ENCODE results near the gene SNX25. TPM values are rescaled to one million over a fixed set of nuclear protein-coding genes. Genes with fewer than 3 reads are reported as not detected.

SNX25 gene
- total and polyA plus RNA-seq, 7 donors: 5.3 to 13.0 (median 9.8) TPM

- H3K36me3 ChIP-seq (ENCODE audit: insufficient read depth in 1 of 2, low read depth in 1 of 2): no peaks in the 10 kb centered on the region
- no peak overlapping the region for H3K27ac ChIP-seq
- no peaks in the 10 kb centered on the region for H3K4me1 ChIP-seq
- no peak for ATAC-seq
- no peak overlapping the region for H3K4me3 ChIP-seq
- TF ChIP-seq, protein P1, sequence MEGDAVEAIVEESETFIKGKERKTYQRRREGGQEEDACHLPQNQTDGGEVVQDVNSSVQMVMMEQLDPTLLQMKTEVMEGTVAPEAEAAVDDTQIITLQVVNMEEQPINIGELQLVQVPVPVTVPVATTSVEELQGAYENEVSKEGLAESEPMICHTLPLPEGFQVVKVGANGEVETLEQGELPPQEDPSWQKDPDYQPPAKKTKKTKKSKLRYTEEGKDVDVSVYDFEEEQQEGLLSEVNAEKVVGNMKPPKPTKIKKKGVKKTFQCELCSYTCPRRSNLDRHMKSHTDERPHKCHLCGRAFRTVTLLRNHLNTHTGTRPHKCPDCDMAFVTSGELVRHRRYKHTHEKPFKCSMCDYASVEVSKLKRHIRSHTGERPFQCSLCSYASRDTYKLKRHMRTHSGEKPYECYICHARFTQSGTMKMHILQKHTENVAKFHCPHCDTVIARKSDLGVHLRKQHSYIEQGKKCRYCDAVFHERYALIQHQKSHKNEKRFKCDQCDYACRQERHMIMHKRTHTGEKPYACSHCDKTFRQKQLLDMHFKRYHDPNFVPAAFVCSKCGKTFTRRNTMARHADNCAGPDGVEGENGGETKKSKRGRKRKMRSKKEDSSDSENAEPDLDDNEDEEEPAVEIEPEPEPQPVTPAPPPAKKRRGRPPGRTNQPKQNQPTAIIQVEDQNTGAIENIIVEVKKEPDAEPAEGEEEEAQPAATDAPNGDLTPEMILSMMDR (IDR thresholded peaks at IDR 0.05): no peak
- DNase-seq: no peak
- intact Hi-C loops (cut with DNase I): no loop called here
- no peaks in the 10 kb centered on the region for H3K9me3 ChIP-seq
- H3K27me3 ChIP-seq (ENCODE audit: insufficient read depth in 3 of 3, low read length in 2 of 3): no peaks in the 10 kb centered on the region
Measured at GRCh38 chr4:185382754-185383153, 173.4 kb downstream of the SNX25 start.

DNA sequence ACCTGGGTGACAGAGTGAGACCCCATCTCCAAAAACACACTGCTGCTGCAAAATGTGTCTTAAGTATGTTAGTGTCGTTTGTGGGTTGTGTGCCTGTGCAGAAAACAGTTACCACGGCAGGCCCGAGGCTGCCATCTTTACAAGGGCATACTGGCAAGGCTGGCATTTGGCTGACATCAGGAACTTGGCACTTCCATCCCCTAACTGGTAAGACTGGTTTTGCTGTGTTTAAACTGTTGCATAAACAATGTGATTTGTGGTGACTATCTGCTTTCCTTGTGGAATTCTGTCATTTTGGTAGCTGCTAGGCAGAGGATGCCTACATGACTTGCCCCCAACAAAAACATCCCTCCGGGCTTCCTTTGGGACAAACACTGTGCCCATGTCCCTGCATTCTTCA lies 174.1 kb downstream of the SNX25 start:
- no peaks in the 10 kb centered on the region for H3K36me3 ChIP-seq (ENCODE audit: insufficient read depth in 1 of 2, low read depth in 1 of 2)
- ATAC-seq: no peak
- no peak for DNase-seq
- no peaks in the 10 kb centered on the region for H3K27me3 ChIP-seq (ENCODE audit: insufficient read depth in 3 of 3, low read length in 2 of 3)
- H3K9me3 ChIP-seq: no peaks in the 10 kb centered on the region
- intact Hi-C loops (cut with DNase I): no loop called here
- no peak overlapping the region for H3K4me3 ChIP-seq
- WGBS, 3 donors: 90 to 97% (median 94%) methylated on average over 4 of the region's 4 CpGs
- no peak overlapping the region for H3K27ac ChIP-seq
- no peaks in the 10 kb centered on the region for H3K4me1 ChIP-seq
- TF ChIP-seq, protein P1 (IDR thresholded peaks at IDR 0.05): no peak

DNA sequence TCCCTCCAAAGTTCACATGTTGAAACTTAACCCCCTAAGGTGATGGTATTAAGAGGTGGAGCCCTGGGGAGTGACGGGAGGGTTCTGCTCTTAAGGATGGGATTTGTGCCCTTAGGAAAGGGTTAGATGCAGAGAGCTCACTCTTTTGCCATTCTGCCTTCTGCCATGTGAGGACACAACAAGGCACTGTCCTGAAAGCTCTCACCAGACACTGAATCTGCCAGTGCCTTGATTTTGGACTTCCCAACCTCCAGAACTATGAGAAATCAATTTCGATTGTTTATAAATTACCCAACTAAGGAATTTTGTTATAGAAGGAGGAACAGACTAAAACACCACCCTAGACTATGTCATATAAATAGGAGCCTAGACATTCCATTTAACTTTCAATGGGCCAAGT lies 174.7 kb downstream of the SNX25 start:
- Histone ChIP-seq H3K9me3 (no peaks in the 10 kb centered on the region), H3K27me3 (ENCODE audit: insufficient read depth in 3 of 3, low read length in 2 of 3) (no peaks in the 10 kb centered on the region), H3K36me3 (ENCODE audit: insufficient read depth in 1 of 2, low read depth in 1 of 2) (no peaks in the 10 kb centered on the region), H3K27ac (no peak overlapping the region), H3K4me3 (no peak overlapping the region), H3K4me1 (no peaks in the 10 kb centered on the region)
- ATAC-seq: peak in 1 of 4 donors; percentile 21
- WGBS, 3 donors: 94 to 97% (median 95%) methylated on average over 2 of the region's 2 CpGs
- DNase-seq: no peak
- TF ChIP-seq, protein P1 (IDR thresholded peaks at IDR 0.05): no peak
- intact Hi-C loops (cut with DNase I): no loop called here

GRCh38 chr4:185384930-185385331 lies 175.5 kb downstream of the SNX25 start:
- no peaks in the 10 kb centered on the region for H3K27me3 ChIP-seq (ENCODE audit: insufficient read depth in 3 of 3, low read length in 2 of 3)
- TF ChIP-seq, protein P1 (IDR thresholded peaks at IDR 0.05): no peak
- no peak for DNase-seq
- ATAC-seq: peak in 3 of 4 donors; percentile 67 to 72 (median 71)
- H3K27ac ChIP-seq: peak overlapping the region; percentile 46
- 4 to 5% (median 4%) methylated on average over 10 of the region's 10 CpGs for WGBS, 3 donors
- intact Hi-C loops (cut with DNase I): no loop called here
- no peaks in the 10 kb centered on the region for H3K36me3 ChIP-seq (ENCODE audit: insufficient read depth in 1 of 2, low read depth in 1 of 2)
- no peak overlapping the region for H3K4me3 ChIP-seq
- H3K4me1 ChIP-seq: no peaks in the 10 kb centered on the region
- no peaks in the 10 kb centered on the region for H3K9me3 ChIP-seq

GRCh38 chr4:185387957-185388356 lies 178.6 kb downstream of the SNX25 start:
- no peaks in the 10 kb centered on the region for H3K9me3 ChIP-seq
- no peak overlapping the region for H3K4me3 ChIP-seq
- TF ChIP-seq, protein P1 (IDR thresholded peaks at IDR 0.05): no peak
- no peaks in the 10 kb centered on the region for H3K36me3 ChIP-seq (ENCODE audit: insufficient read depth in 1 of 2, low read depth in 1 of 2)
- no peak for DNase-seq
- intact Hi-C loops (cut with DNase I): no loop called here
- H3K4me1 ChIP-seq: no peaks in the 10 kb centered on the region
- no peak for ATAC-seq
- no peak overlapping the region for H3K27ac ChIP-seq
- no peaks in the 10 kb centered on the region for H3K27me3 ChIP-seq (ENCODE audit: insufficient read depth in 3 of 3, low read length in 2 of 3)
- 93 to 95% (median 94%) methylated on average over 12 of the region's 12 CpGs for WGBS, 3 donors

Measured in psoas muscle (tissue), 8 donors.